Measurements from ENCODE around the gene NCOA1. TPM values are rescaled to one million over a fixed set of nuclear protein-coding genes. Genes with fewer than 3 reads are reported as not detected.

NCOA1 gene
- total and polyA plus RNA-seq, 10 of the 15 experiments (the other 5 are each of a cell fraction or from before 2014, with no cell fraction given), result 1.8 to 35.6 (median 6.1) TPM

DNA sequence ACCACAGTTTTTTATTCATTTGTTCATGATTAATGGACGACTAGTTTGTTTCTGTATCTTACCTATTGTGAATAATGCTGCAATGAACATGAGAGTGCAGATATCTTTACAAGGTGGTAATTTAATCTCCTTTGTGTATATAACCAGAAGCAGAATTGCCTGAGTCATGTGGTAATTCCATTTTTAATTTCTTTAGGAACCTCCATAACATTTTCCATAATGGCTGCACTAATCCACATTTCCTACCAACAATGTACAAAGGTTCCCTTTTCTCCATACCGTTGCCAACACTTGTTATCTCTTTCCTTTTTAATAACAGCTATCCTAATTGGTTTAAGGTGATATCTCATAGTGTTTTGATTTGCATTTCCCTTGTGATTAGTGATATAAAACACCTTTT is 36.5 kb downstream of the NCOA1 start:
- BruUV-seq (replicated peaks), result no TSS peak
- Histone ChIP-seq H3K27me3 (replicated peaks in 1 of 2; ENCODE audit: control insufficient read depth in 2 of 2, insufficient read depth in 2 of 2, low read length in 1 of 2) (no peaks in the 10 kb centered on the region), H3K4me2 (ENCODE audit: control insufficient read depth, insufficient read depth) (no peak overlapping the region), H3K4me1 (ENCODE audit: control insufficient read depth, insufficient read depth, low read length) (no peaks in the 10 kb centered on the region), H4K20me1 (ENCODE audit: control insufficient read depth, insufficient read depth) (no peaks in the 10 kb centered on the region), H3K79me2 (ENCODE audit: control insufficient read depth, insufficient read depth, low read length) (peaks cover 10% of the 10 kb centered on the region), H3K27ac (ENCODE audit: control insufficient read depth, insufficient read depth) (no peak overlapping the region), H3K36me3 (ENCODE audit: control insufficient read depth in 2 of 2, insufficient read depth in 2 of 2, low read length in 1 of 2) (no peaks in the 10 kb centered on the region), H3K9ac (ENCODE audit: control insufficient read depth, insufficient read depth, low read length) (no peak overlapping the region), H3K9me3 (replicated peaks; ENCODE audit: control insufficient read depth, insufficient read depth, low read length) (peaks cover 17% of the 10 kb centered on the region), H3K4me3 (no peak overlapping the region), H2AFZ (ENCODE audit: control insufficient read depth, low read depth, low read length) (no peak overlapping the region)
- DNase-seq (ENCODE audit: low read depth, low spot score) (no peak), ATAC-seq (no peak), FAIRE-seq (no peak)
- ChIA-PET SMC1A (ENCODE audit: uncharacterized antibody, unreplicated experiment) (interaction anchor here (1.9 kb wide), 1 partner anchor 11 kb away, joined by 9 read pairs; no protein-coding TSS in a partner anchor), POLR2A (no interaction called here), CTCF (interaction anchor here (1.1 kb wide), 1 partner anchor 301 kb away, joined by 4 read pairs; no protein-coding TSS in a partner anchor), RAD21 (ENCODE audit: unreplicated experiment) (no interaction called here)
- WGBS (ENCODE audit: insufficient coverage, insufficient replicate concordance, low lambda C conversion rate, missing lambda C conversion rate), result 91% methylated on average over 2 of the region's 2 CpGs
- in situ Hi-C loops (cut with MboI), result no loop called here
- TF ChIP-seq, protein P1, sequence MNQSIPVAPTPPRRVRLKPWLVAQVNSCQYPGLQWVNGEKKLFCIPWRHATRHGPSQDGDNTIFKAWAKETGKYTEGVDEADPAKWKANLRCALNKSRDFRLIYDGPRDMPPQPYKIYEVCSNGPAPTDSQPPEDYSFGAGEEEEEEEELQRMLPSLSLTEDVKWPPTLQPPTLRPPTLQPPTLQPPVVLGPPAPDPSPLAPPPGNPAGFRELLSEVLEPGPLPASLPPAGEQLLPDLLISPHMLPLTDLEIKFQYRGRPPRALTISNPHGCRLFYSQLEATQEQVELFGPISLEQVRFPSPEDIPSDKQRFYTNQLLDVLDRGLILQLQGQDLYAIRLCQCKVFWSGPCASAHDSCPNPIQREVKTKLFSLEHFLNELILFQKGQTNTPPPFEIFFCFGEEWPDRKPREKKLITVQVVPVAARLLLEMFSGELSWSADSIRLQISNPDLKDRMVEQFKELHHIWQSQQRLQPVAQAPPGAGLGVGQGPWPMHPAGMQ (IDR thresholded peaks at IDR 0.05; ENCODE audit: borderline replicate concordance), result no peak
- TF ChIP-seq, protein P2, sequence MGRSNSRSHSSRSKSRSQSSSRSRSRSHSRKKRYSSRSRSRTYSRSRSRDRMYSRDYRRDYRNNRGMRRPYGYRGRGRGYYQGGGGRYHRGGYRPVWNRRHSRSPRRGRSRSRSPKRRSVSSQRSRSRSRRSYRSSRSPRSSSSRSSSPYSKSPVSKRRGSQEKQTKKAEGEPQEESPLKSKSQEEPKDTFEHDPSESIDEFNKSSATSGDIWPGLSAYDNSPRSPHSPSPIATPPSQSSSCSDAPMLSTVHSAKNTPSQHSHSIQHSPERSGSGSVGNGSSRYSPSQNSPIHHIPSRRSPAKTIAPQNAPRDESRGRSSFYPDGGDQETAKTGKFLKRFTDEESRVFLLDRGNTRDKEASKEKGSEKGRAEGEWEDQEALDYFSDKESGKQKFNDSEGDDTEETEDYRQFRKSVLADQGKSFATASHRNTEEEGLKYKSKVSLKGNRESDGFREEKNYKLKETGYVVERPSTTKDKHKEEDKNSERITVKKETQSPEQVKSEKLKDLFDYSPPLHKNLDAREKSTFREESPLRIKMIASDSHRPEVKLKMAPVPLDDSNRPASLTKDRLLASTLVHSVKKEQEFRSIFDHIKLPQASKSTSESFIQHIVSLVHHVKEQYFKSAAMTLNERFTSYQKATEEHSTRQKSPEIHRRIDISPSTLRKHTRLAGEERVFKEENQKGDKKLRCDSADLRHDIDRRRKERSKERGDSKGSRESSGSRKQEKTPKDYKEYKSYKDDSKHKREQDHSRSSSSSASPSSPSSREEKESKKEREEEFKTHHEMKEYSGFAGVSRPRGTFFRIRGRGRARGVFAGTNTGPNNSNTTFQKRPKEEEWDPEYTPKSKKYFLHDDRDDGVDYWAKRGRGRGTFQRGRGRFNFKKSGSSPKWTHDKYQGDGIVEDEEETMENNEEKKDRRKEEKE (IDR thresholded peaks at IDR 0.05), result no peak
- TF ChIP-seq NRF1 (conservative IDR thresholded peaks at IDR 0.05; ENCODE audit: low read depth, low read length) (no peak), CHD2 (IDR thresholded peaks at IDR 0.05; ENCODE audit: borderline replicate concordance, low read depth, low read length) (no peak), HCFC1 (IDR thresholded peaks at IDR 0.05; ENCODE audit: low read length) (no peak)
- TF ChIP-seq, protein P3, sequence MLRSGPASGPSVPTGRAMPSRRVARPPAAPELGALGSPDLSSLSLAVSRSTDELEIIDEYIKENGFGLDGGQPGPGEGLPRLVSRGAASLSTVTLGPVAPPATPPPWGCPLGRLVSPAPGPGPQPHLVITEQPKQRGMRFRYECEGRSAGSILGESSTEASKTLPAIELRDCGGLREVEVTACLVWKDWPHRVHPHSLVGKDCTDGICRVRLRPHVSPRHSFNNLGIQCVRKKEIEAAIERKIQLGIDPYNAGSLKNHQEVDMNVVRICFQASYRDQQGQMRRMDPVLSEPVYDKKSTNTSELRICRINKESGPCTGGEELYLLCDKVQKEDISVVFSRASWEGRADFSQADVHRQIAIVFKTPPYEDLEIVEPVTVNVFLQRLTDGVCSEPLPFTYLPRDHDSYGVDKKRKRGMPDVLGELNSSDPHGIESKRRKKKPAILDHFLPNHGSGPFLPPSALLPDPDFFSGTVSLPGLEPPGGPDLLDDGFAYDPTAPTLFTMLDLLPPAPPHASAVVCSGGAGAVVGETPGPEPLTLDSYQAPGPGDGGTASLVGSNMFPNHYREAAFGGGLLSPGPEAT (IDR thresholded peaks at IDR 0.05; ENCODE audit: low read depth), result no peak
- TF ChIP-seq, protein P4, sequence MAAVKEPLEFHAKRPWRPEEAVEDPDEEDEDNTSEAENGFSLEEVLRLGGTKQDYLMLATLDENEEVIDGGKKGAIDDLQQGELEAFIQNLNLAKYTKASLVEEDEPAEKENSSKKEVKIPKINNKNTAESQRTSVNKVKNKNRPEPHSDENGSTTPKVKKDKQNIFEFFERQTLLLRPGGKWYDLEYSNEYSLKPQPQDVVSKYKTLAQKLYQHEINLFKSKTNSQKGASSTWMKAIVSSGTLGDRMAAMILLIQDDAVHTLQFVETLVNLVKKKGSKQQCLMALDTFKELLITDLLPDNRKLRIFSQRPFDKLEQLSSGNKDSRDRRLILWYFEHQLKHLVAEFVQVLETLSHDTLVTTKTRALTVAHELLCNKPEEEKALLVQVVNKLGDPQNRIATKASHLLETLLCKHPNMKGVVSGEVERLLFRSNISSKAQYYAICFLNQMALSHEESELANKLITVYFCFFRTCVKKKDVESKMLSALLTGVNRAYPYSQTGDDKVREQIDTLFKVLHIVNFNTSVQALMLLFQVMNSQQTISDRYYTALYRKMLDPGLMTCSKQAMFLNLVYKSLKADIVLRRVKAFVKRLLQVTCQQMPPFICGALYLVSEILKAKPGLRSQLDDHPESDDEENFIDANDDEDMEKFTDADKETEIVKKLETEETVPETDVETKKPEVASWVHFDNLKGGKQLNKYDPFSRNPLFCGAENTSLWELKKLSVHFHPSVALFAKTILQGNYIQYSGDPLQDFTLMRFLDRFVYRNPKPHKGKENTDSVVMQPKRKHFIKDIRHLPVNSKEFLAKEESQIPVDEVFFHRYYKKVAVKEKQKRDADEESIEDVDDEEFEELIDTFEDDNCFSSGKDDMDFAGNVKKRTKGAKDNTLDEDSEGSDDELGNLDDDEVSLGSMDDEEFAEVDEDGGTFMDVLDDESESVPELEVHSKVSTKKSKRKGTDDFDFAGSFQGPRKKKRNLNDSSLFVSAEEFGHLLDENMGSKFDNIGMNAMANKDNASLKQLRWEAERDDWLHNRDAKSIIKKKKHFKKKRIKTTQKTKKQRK (IDR thresholded peaks at IDR 0.05; ENCODE audit: low read depth, low read length), result no peak
- intact Hi-C loops (cut with micrococcal nuclease; ENCODE audit: unreplicated experiment), result no loop called here

All from GM12878 (cell line).